B cell (primary cell): ENCODE results near the gene TLCD3B. TPM values are rescaled to one million over a fixed set of nuclear protein-coding genes. Genes with fewer than 3 reads are reported as not detected.

Experiments
- ATAC-seq: fragments of 200-7000 bp; cut with Tn5 transposase; one replicate; pipeline ENCODE4 v1.10.0; 2021; ENCODE audit warnings: low read depth, mild to moderate bottlenecking, moderate number of reproducible peaks, moderate library complexity
- CTCF ChIA-PET: fragments of 350-600 bp; sonication (Branson Sonifier 250); formaldehyde crosslinking; loops from one replicate; lab custom pipeline; 2021; ENCODE audit warnings: antibody characterized with exemption, inconsistent platforms; lab: Charles Lee
- POLR2A ChIA-PET: fragments of 350-600 bp; sonication (Branson Sonifier 250); formaldehyde crosslinking; loops from one replicate; lab custom pipeline; 2021; ENCODE audit warnings: antibody characterized with exemption; lab: Charles Lee
- DNase-seq: peaks from one replicate; pipeline ENCODE4 v3.0.0; 2013
- H2AFZ ChIP-seq: 2 replicates; pipeline ENCODE4 v1.6.1; 2012; ENCODE audit warnings: mild to moderate bottlenecking, low read depth, low read length; ENCODE audit not compliant: insufficient read depth, poor library complexity, severe bottlenecking
- H3K27ac ChIP-seq, 2 donors: 1 replicate in 1 of 2; 2 replicates in 1 of 2; pipeline ENCODE4 v1.5.1; 2012 to 2013; ENCODE audit warnings: low read length in 2 of 2, mild to moderate bottlenecking in 2 of 2, moderate library complexity in 1 of 2
- H3K27me3 ChIP-seq, 4 experiments: fragments of 200-600 bp in 1 of 4; sonication (generic) in 1 of 4; replicated peaks in 1 of 4; 1 replicate in 2 of 4; 2 replicates in 2 of 4; pipeline versions ENCODE4 v1.6.1 to v1.7.0; 2013 to 2016; ENCODE audit warnings: low read length in 3 of 4, mild to moderate bottlenecking in 2 of 4, mixed read lengths in 1 of 4, moderate library complexity in 1 of 4; ENCODE audit not compliant: insufficient read depth in 4 of 4, control insufficient read depth in 3 of 4; ENCODE audit errors: control extremely low read depth in 1 of 4
- H3K36me3 ChIP-seq, 2 experiments: replicated peaks in 1 of 2; 1 replicate in 1 of 2; 2 replicates in 1 of 2; pipeline versions ENCODE4 v1.6.1 to v1.7.1; 2013; ENCODE audit warnings: low read length in 1 of 2; ENCODE audit not compliant: insufficient read depth in 2 of 2, control insufficient read depth in 1 of 2; ENCODE audit errors: control extremely low read depth in 1 of 2, extremely low read depth in 1 of 2
- H3K4me1 ChIP-seq, 2 donors: fragments of 200-600 bp in 1 of 2; sonication (generic) in 1 of 2; 1 replicate in 1 of 2; 2 replicates in 1 of 2; pipeline versions ENCODE4 v1.5.1 to v1.6.1; 2013 to 2017; ENCODE audit warnings: low read length in 2 of 2; ENCODE audit not compliant: control insufficient read depth in 2 of 2, insufficient read depth in 2 of 2
- H3K4me2 ChIP-seq: replicated peaks from 2 replicates; pipeline ENCODE3; 2012; ENCODE audit warnings: mild to moderate bottlenecking, low read depth, low read length; ENCODE audit not compliant: poor library complexity, severe bottlenecking
- H3K4me3 ChIP-seq, 5 experiments: fragments of 200-600 bp in 1 of 5; sonication (generic) in 1 of 5; 1 replicate in 3 of 5; 2 replicates in 2 of 5; pipeline versions ENCODE4 v1.5.1 to v1.7.0; 2011 to 2016; ENCODE audit warnings: low read length in 4 of 5, mild to moderate bottlenecking in 4 of 5, low read depth in 2 of 5, control low read depth in 1 of 5, moderate library complexity in 1 of 5; ENCODE audit not compliant: insufficient read depth in 1 of 5; ENCODE audit errors: control extremely low read depth in 1 of 5, extremely low read depth in 1 of 5
- H3K79me2 ChIP-seq: fragments of 200-600 bp; sonication (generic); one replicate; pipeline ENCODE4 v1.6.0; 2016; ENCODE audit warnings: low read length; ENCODE audit not compliant: control insufficient read depth, insufficient read depth
- H3K9ac ChIP-seq: fragments of 200-600 bp; sonication (generic); 2 replicates; pipeline ENCODE4 v1.6.1; 2017; ENCODE audit warnings: mild to moderate bottlenecking, low read length, moderate library complexity
- H3K9me3 ChIP-seq, 3 donors: one replicate each; pipeline versions ENCODE4 v1.6.1 to v1.7.1; 2013; ENCODE audit warnings: low read length in 2 of 3; ENCODE audit not compliant: control insufficient read depth in 2 of 3, insufficient read depth in 1 of 3; ENCODE audit errors: control extremely low read depth in 1 of 3
- H4K20me1 ChIP-seq: 2 replicates; pipeline ENCODE4 v1.6.0; 2012; ENCODE audit warnings: mild to moderate bottlenecking, low read length; ENCODE audit not compliant: insufficient read depth, control insufficient read depth, poor library complexity, severe bottlenecking
- H3K27ac Mint-ChIP-seq: one replicate; pipeline ENCODE4 v1.8.0; 2021; ENCODE audit warnings: mixed read lengths
- H3K27me3 Mint-ChIP-seq: one replicate; pipeline ENCODE4 v1.8.0; 2021; ENCODE audit warnings: mixed read lengths
- H3K4me1 Mint-ChIP-seq: one replicate; pipeline ENCODE4 v1.8.0; 2021; ENCODE audit warnings: mixed read lengths
- H3K4me3 Mint-ChIP-seq: one replicate; pipeline ENCODE4 v1.8.0; 2021; ENCODE audit warnings: mixed read lengths
- H3K9me3 Mint-ChIP-seq: one replicate; pipeline ENCODE4 v1.8.0; 2022; ENCODE audit warnings: mixed read lengths; ENCODE audit not compliant: insufficient read depth
- CTCF ChIP-seq: fragments of 200-600 bp; IDR thresholded peaks from one replicate; pipeline ENCODE4 v1.8.0; 2022; ENCODE audit warnings: antibody characterized with exemption, mild to moderate bottlenecking
- EZH2 ChIP-seq: IDR thresholded peaks from 2 replicates; pipeline ENCODE4 v1.6.1; 2012; ENCODE audit warnings: borderline replicate concordance, low read depth, mild to moderate bottlenecking, moderate library complexity, low read length; ENCODE audit not compliant: insufficient read depth, poor library complexity, severe bottlenecking
- WGBS: methylation state at CpG from one replicate; pipeline ENCODE4 v1.1.5; 2013; ENCODE audit warnings: missing lambda C conversion rate; ENCODE audit not compliant: insufficient coverage; 5-methylcytosine and 5-hydroxymethylcytosine counted together
- intact Hi-C: fragments of 100-400 bp; cut with micrococcal nuclease; formaldehyde crosslinking; loops from one replicate; pipeline ENCODE4 v1.10.0; 2022
- polyA plus RNA-seq: library from polyadenylated mRNA; depleted of rRNA; stranded (reverse); fragments of >200 nt; gene quantifications from 2 replicates; pipeline ENCODE4 v1.2.3, GENCODE V29; 2012
- total RNA-seq, 2 donors: library from RNA; stranded (reverse); fragments of 120-200 nt in 1 of 2; gene quantifications; 1 replicate in 1 of 2; 2 replicates in 1 of 2; pipeline versions ENCODE4 v1.2.3 to v1.2.4, GENCODE V29; 2013 to 2022

Gene TLCD3B
- total and polyA plus RNA-seq, 2 donors (not counting 1 experiment from before 2014, with no cell fraction given) = not detected

GRCh38 chr16:29991571-29991904, 39.5 kb downstream of the TLCD3B start:
- WGBS = no CpG with 5 or more reads among the region's 5 CpGs
- DNase-seq = no peak
- H3K4me2 ChIP-seq = no peak overlapping the region
- intact Hi-C loops = no loop called here
- TF ChIP-seq EZH2 (no peak), CTCF (no peak)
- no peak overlapping the region for H3K4me3 ChIP-seq
- no peak overlapping the region for H3K27ac ChIP-seq
- ATAC-seq = no peak
- ChIA-PET POLR2A (interaction anchor here (1.2 kb wide), 1 partner anchor 11 kb away, joined by 6 read pairs; no protein-coding TSS in a partner anchor), CTCF (no interaction called here)
- Mint-ChIP-seq H3K4me3 (no peak overlapping the region), H3K27me3 (no peaks in the 10 kb centered on the region), H3K4me1 (peaks cover 24% of the 10 kb centered on the region), H3K27ac (no peak overlapping the region), H3K9me3 (no peaks in the 10 kb centered on the region)
- H4K20me1 ChIP-seq = no peaks in the 10 kb centered on the region
- no peaks in the 10 kb centered on the region for H3K9me3 ChIP-seq
- no peak overlapping the region for H3K9ac ChIP-seq
- H2AFZ ChIP-seq = no peak overlapping the region
- peaks cover 0 to 43% of the 10 kb centered on the region in 2 experiments for H3K36me3 ChIP-seq
- peaks cover 5% of the 10 kb centered on the region for H3K79me2 ChIP-seq
- H3K4me1 ChIP-seq = peaks cover 8 to 15% of the 10 kb centered on the region in 2 donors
- no peaks in the 10 kb centered on the region for H3K27me3 ChIP-seq

- Histone ChIP-seq H3K27me3 (no peaks in the 10 kb centered on the region), H4K20me1 (no peaks in the 10 kb centered on the region), H3K9me3 (no peaks in the 10 kb centered on the region), H3K27ac (no peak overlapping the region), H3K4me1 (peaks cover 8 to 14% of the 10 kb centered on the region in 2 donors), H3K4me2 (no peak overlapping the region), H3K36me3 (peaks cover 0 to 48% of the 10 kb centered on the region in 2 experiments), H3K9ac (no peak overlapping the region), H3K4me3 (no peak overlapping the region), H3K79me2 (peaks cover under 1% of the 10 kb centered on the region), H2AFZ (no peak overlapping the region)
- DNase-seq = no peak
- ChIA-PET POLR2A (interaction anchor here (1.2 kb wide), 1 partner anchor 11 kb away, joined by 6 read pairs; no protein-coding TSS in a partner anchor), CTCF (no interaction called here)
- Mint-ChIP-seq H3K4me3 (no peak overlapping the region), H3K9me3 (no peaks in the 10 kb centered on the region), H3K27ac (no peak overlapping the region), H3K4me1 (peaks cover 19% of the 10 kb centered on the region), H3K27me3 (no peaks in the 10 kb centered on the region)
- intact Hi-C loops = no loop called here
- no peak for TF ChIP-seq EZH2
- TF ChIP-seq CTCF = no peak
- WGBS = 97% methylated on average over 31 of the region's 35 CpGs
- ATAC-seq = no peak
Observed at GRCh38 chr16:29990883-29991570, 40.0 kb downstream of the TLCD3B start.
